ENCODE results near the gene ERMAP.

ERMAP gene

GRCh38 chr1:42888013-42888633 is 71.2 kb downstream of the ERMAP start:
- DNase-seq (ENCODE audit: low read depth), result no peak
- H3K4me3 ChIP-seq (replicated peaks; ENCODE audit: low read depth, low read length), result no peak overlapping the region
- no peak for TF ChIP-seq CTCF (IDR thresholded peaks at IDR 0.05; ENCODE audit: low read length, missing control alignments)

GRCh38 chr1:42889264-42889663 is 72.3 kb downstream of the ERMAP start:
- TF ChIP-seq CTCF (IDR thresholded peaks at IDR 0.05; ENCODE audit: low read length, missing control alignments), result no peak
- DNase-seq (ENCODE audit: low read depth), result no peak
- H3K4me3 ChIP-seq (replicated peaks; ENCODE audit: low read depth, low read length), result no peak overlapping the region

GRCh38 chr1:42891465-42892138 is 74.7 kb downstream of the ERMAP start:
- TF ChIP-seq CTCF (IDR thresholded peaks at IDR 0.05; ENCODE audit: low read length, missing control alignments), result no peak

More at GRCh38 chr1:42891465-42892138, 74.7 kb downstream of the ERMAP start:
- no peak for DNase-seq (ENCODE audit: low read depth)
- H3K4me3 ChIP-seq (replicated peaks; ENCODE audit: low read depth, low read length), result no peak overlapping the region
